Activated T-helper 9 cell treated with anti-CD3 and anti-CD28 coated beads, Interleukin-2, amount 50 U/mL, for 16 hours (primary cell): ENCODE measurements around the gene EPB41L2.

Experiments used
- DNase-seq: peaks from one replicate; pipeline ENCODE4 v3.0.0-alpha.2; 2020; ENCODE audit warnings: low read depth

The EPB41L2 gene

GRCh38 chr6:130908188-130908587 is 154.9 kb downstream of the EPB41L2 start:
- no peak for DNase-seq

- no peak for DNase-seq
These were observed 155.4 kb downstream of the EPB41L2 start for GRCh38 chr6:130907687-130908086.

GRCh38 chr6:130906736-130907381 is 156.2 kb downstream of the EPB41L2 start:
- DNase-seq: no peak

- no peak for DNase-seq
These were observed 159.4 kb downstream of the EPB41L2 start for GRCh38 chr6:130903602-130904001.

GRCh38 chr6:130903007-130903406 is 160.0 kb downstream of the EPB41L2 start:
- no peak for DNase-seq

- DNase-seq: no peak
These were observed 162.1 kb downstream of the EPB41L2 start for GRCh38 chr6:130900913-130901312.

GRCh38 chr6:130896249-130896648 is 166.8 kb downstream of the EPB41L2 start:
- no peak for DNase-seq

GRCh38 chr6:130895516-130895915 is 167.5 kb downstream of the EPB41L2 start:
- no peak for DNase-seq

GRCh38 chr6:130893766-130894165 is 169.3 kb downstream of the EPB41L2 start:
- no peak for DNase-seq

- DNase-seq: no peak
These were observed 169.8 kb downstream of the EPB41L2 start for GRCh38 chr6:130893277-130893676.

GRCh38 chr6:130890521-130890971 is 172.5 kb downstream of the EPB41L2 start:
- DNase-seq: no peak

GRCh38 chr6:130889423-130889822 is 173.6 kb downstream of the EPB41L2 start:
- DNase-seq: no peak

- no peak for DNase-seq
These were observed 174.8 kb downstream of the EPB41L2 start for GRCh38 chr6:130888246-130888645.

GRCh38 chr6:130886966-130887365 is 176.1 kb downstream of the EPB41L2 start:
- no peak for DNase-seq

- DNase-seq: peak; percentile 33
These were observed 177.5 kb downstream of the EPB41L2 start for GRCh38 chr6:130885392-130886192.

- DNase-seq: no peak
These were observed 180.7 kb downstream of the EPB41L2 start for GRCh38 chr6:130882370-130882769.

- no peak for DNase-seq
These were observed 183.2 kb downstream of the EPB41L2 start for GRCh38 chr6:130879826-130880225.

GRCh38 chr6:130873746-130874145 is 189.3 kb downstream of the EPB41L2 start:
- no peak for DNase-seq

- DNase-seq: peak; percentile 54
These were observed 190.6 kb downstream of the EPB41L2 start for GRCh38 chr6:130872250-130873095.

- DNase-seq: no peak
These were observed 192.7 kb downstream of the EPB41L2 start for GRCh38 chr6:130870179-130870880.

GRCh38 chr6:130869681-130870080 is 193.4 kb downstream of the EPB41L2 start:
- DNase-seq: no peak

- DNase-seq: no peak
These were observed 197.3 kb downstream of the EPB41L2 start for GRCh38 chr6:130865793-130866192.
